HG03378 (cell line): ENCODE measurements around the gene PLA2R1.

Source experiments
- ATAC-seq: cut with Tn5 transposase; IDR thresholded peaks from one replicate; pipeline ENCODE4 v1.9.1; 2021; ENCODE audit warnings: mild to moderate bottlenecking, moderate library complexity; ENCODE audit not compliant: unreplicated experiment

Gene PLA2R1

GRCh38 chr2:159938395-159938794 is 124.0 kb downstream of the PLA2R1 start:
- no peak for ATAC-seq

GRCh38 chr2:159936471-159936870 is 125.9 kb downstream of the PLA2R1 start:
- no peak for ATAC-seq

GRCh38 chr2:159933727-159934049 is 128.7 kb downstream of the PLA2R1 start:
- ATAC-seq: peak; percentile 91

GRCh38 chr2:159933040-159933726 is 129.2 kb downstream of the PLA2R1 start:
- ATAC-seq: no peak

DNA sequence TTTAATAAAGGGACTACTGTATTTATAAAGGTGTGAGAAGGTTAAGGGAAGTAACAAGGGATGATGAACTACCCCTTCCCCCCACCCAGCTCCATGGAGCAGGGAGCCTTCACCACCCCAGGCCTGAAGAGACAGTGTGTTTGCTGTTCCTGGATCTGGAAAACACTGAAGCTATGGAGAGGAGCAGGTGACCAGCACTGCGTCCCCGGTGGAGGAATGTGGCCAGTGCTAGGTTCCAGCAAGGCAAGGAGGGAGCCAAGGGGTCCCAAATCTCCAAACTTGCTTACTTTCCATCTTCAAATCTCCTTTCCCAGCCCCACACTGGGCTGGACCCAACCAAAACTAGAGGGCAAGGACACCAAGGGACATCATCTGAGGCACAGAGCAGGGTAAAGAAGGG is 135.7 kb downstream of the PLA2R1 start:
- no peak for ATAC-seq

DNA sequence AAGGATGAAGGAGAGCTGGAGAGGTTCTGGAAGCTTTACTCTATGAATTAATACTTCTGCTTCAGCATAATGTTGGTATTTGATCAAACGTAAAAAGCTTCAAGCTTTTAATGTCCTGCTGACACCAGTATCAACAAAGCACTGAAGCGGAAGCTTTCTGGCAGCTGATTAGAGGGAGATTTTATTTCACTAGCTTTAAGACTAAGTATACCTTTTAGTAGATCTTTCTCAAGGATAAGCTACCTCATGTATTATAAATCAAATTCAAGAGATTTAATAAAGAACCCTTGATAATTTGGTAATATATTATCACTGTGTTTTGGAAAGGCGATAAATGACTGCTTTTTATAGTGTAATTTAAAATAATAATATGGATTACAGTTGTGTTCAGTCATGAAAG is 136.4 kb downstream of the PLA2R1 start:
- ATAC-seq: no peak

GRCh38 chr2:159922563-159922962 is 139.9 kb downstream of the PLA2R1 start:
- ATAC-seq: peak; percentile 81

GRCh38 chr2:159921752-159922404 is 140.5 kb downstream of the PLA2R1 start:
- peak; percentile 88 for ATAC-seq

- ATAC-seq: no peak
Observed at GRCh38 chr2:159916511-159916910, 145.9 kb downstream of the PLA2R1 start.

DNA sequence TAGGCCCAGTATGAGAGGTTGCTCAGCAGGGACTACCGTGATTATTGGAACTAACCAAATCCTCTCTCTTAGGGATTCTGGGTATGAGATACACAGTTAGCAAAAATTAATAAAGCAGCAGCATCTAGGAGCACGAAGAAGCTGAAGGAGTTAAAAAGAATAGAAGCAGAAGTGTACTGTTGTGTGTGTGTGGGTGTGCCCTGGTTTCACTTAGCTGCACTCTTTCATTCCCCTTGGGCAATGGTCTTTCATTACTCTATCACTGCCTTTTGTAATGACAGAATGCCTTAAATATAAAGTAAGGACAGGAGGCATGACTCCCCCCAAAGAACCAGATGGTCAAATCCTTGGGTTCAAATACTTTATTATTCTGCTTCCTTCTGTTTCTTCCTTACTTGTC is 148.5 kb downstream of the PLA2R1 start:
- ATAC-seq: no peak

- peak; percentile 48 for ATAC-seq
Observed at GRCh38 chr2:159912580-159912979, 149.8 kb downstream of the PLA2R1 start.

- ATAC-seq: no peak
Observed at GRCh38 chr2:159910951-159911350, 151.5 kb downstream of the PLA2R1 start.

DNA sequence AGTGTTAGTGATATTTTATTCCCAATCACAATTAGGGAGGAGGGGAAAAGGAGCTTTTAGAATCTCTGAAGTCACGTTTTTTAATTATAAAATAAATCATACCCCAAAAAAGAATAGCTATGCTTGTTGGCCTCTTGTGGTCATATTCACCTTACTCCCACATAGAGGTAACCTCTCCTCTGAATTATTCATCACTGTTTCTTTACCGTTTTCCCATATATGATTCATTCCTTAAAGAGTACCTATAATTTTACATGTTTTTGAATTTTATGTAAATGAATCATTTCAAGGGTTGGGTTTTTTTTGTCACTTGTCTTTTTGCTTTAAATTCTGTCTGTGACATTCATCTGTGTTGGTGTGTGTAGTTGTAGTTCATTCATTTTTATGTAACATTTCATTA is 153.8 kb downstream of the PLA2R1 start:
- ATAC-seq: no peak

DNA sequence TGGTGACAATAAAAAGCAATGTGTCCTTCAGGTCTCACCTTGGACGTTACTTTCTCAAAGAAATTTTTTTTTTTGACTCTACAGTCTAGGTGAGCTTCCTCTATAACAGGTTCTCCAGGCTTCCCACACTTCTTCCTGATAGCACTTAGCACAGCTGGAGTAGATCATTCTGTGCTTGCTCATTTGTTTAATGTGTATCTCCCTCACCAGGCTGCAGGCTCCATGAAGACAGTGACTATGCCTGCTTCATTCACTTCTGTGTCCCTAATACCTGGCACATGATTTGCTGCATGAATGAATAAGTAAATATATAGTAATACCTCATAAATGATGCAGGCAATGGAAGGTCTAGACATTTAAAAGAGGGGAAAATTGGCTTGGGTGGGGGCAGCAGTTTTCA is 154.5 kb downstream of the PLA2R1 start:
- no peak for ATAC-seq

GRCh38 chr2:159905926-159906714 is 156.3 kb downstream of the PLA2R1 start:
- no peak for ATAC-seq

- ATAC-seq: peak; percentile 59
Observed at GRCh38 chr2:159904959-159905305, 157.5 kb downstream of the PLA2R1 start.

DNA sequence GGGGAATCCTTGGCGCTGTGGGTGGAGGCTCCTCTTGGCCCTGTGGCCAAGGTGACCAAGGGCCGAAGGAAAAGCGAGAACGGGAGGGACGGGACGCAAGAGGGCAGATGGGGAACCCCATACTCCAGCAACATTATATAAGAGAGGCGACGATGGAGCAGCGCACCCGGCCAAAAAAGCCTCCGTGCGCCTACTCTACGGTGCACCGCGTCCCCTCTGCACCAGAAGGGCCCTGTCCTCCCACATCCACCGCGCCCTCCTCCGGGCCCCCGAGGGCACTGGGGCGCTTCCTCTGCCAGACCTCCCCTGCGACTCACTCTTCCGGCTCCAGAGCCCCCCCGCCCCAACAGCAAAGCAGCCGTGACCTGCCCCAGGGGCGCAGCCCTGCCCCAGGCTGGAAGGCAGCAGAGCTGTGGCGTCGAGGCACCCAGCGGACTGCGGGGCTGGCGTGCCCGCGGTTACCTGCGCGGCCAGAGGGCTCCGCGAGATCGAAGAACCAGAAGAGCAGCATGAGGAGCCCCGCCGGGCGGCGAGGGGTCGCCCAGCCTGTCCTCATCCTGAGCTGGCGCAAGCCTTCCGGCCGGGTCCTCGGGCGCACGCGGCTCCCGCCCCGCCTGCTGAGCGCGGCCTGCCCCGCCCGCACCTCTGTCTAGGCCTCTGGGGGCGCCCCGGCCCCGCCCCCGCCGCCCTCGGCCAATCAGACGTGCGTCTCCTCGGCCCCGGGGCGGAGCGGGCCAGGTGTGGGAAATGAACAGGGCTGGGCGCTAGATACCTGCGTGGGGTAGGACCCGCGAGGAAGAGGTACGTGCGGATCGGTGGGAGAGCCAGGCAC is 158.1 kb downstream of the PLA2R1 start, which contains the start of gene LY75:
Gene LY75 (minus strand): TSS at position 630 of the 832 bp plus-strand sequence.
- ATAC-seq: peak; percentile 72

- ATAC-seq: peak; percentile 28
Observed at GRCh38 chr2:159903443-159904126, 158.8 kb downstream of the PLA2R1 start.

DNA sequence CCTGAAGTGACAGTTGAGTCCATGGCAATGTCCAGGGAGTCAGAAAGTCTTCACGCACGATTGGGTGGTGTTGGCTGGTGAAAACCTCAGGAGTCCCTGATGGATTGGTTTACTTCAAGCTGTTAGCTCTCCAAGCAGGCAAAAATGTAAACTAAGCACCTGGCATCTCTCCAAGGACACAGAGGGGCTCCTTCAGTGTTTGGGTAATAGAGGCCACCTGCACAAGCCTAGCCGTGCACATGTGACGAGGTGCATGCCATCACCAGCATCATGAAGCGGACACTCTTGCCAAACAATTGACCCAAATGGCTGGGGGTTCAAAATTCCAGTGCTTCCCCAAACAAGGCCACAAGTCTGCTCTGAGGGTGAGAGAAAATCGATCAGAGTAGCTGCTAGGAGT is 159.7 kb downstream of the PLA2R1 start:
- no peak for ATAC-seq

DNA sequence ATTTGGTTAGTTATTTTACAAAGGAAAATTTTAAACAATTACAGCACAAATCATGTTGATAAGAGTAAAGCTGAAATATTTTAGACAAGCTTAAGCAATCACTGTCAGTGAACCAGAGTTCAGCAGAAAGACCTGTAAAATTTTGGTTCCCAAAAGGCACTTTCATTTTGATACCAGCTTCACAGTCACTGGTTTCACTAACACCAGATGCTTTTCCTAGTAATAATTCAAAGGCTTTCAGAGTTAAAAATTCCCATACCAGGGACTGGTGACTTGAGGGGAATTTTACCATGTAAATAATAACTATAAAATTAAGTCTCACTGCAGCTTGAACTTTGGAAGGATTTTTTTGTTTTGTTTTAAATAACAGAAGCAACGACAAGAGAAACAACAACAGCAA is 162.1 kb downstream of the PLA2R1 start:
- ATAC-seq: no peak

DNA sequence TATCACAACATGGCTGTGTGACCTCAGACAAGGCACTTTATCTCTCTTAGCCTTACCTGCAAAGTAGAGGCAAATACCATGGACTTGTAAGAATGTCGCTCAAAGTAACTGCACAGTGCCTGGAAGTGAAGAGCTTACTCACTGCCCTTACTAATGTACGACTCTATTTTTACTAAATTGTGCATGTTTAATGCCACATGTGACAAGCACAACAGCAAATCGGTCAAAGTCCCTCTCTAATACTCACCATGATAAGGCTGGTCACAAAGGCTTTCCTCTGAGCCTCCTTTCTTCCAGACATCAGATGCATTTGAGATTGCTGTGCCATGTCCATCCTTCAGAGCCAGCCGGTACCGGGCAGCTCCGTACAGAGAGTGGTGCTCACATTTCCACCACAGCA is 164.0 kb downstream of the PLA2R1 start:
- ATAC-seq: no peak
